HG03575 (cell line): Measurements from ENCODE around the gene PNPLA6.

Source experiments
- ATAC-seq: cut with Tn5 transposase; IDR thresholded peaks from one replicate; pipeline ENCODE4 v1.9.1; 2021; ENCODE audit not compliant: unreplicated experiment, insufficient number of reproducible peaks, low FRiP score; ENCODE audit errors: extremely low read depth

Gene PNPLA6

GRCh38 chr19:7579182-7579581 is 43.7 kb downstream of the PNPLA6 start:
- ATAC-seq: no peak

- no peak for ATAC-seq
Measured at GRCh38 chr19:7582446-7582845, 46.9 kb downstream of the PNPLA6 start.

- no peak for ATAC-seq
Measured at GRCh38 chr19:7589822-7590221, 54.3 kb downstream of the PNPLA6 start.

- no peak for ATAC-seq
Measured at GRCh38 chr19:7590256-7590655, 54.7 kb downstream of the PNPLA6 start.

- ATAC-seq: no peak
Measured at GRCh38 chr19:7595466-7596133, 60.1 kb downstream of the PNPLA6 start, which contains the start of gene CAMSAP3. Gene CAMSAP3, plus strand, starts transcription at chr19:7595863. Its CDS starts 140 bp downstream, at chr19:7596003.

GRCh38 chr19:7596211-7596937 is 60.9 kb downstream of the PNPLA6 start:
- ATAC-seq: no peak

GRCh38 chr19:7597689-7598088 is 62.2 kb downstream of the PNPLA6 start:
- no peak for ATAC-seq

- ATAC-seq: no peak
Measured at GRCh38 chr19:7598180-7598579, 62.7 kb downstream of the PNPLA6 start.

- no peak for ATAC-seq
Measured at GRCh38 chr19:7600721-7601120, 65.2 kb downstream of the PNPLA6 start.

GRCh38 chr19:7602240-7602934 is 66.9 kb downstream of the PNPLA6 start:
- ATAC-seq: no peak

- ATAC-seq: no peak
Measured at GRCh38 chr19:7602935-7603497, 67.5 kb downstream of the PNPLA6 start.

GRCh38 chr19:7603919-7604318 is 68.4 kb downstream of the PNPLA6 start:
- ATAC-seq: no peak

GRCh38 chr19:7605490-7606222 is 70.1 kb downstream of the PNPLA6 start:
- ATAC-seq: no peak

GRCh38 chr19:7606289-7606688 is 70.8 kb downstream of the PNPLA6 start:
- ATAC-seq: no peak

GRCh38 chr19:7607212-7607873 is 71.8 kb downstream of the PNPLA6 start:
- no peak for ATAC-seq

- ATAC-seq: no peak
Measured at GRCh38 chr19:7607874-7608560, 72.5 kb downstream of the PNPLA6 start.

GRCh38 chr19:7610491-7611240 is 75.1 kb downstream of the PNPLA6 start:
- ATAC-seq: no peak
